PC-9 (cell line): ENCODE data around the gene GRIA1.

Experiments used
- CTCF ChIP-seq: fragments of 200-600 bp; sonication (generic); conservative IDR thresholded peaks from 2 replicates; pipeline ENCODE4 v1.6.1; 2017; ENCODE audit warnings: mixed run types, antibody characterized with exemption, mild to moderate bottlenecking, moderate library complexity
- EZH2 ChIP-seq: fragments of 200-600 bp; sonication (generic); IDR thresholded peaks from 2 replicates; pipeline ENCODE4 v1.8.0; 2017; ENCODE audit warnings: antibody characterized with exemption, low read depth

GRCh38 chr5:153780876-153781705, 290.6 kb downstream of the GRIA1 start:
- TF ChIP-seq EZH2 (no peak), CTCF (no peak)
